Suprapubic skin (tissue), 4 donors: Measurements from ENCODE around the gene CLMP.

Experiments
- EP300 ChIP-seq: sonication (generic); formaldehyde crosslinking; IDR thresholded peaks from one replicate; pipeline ENCODE4 v1.6.1; 2017; ENCODE audit warnings: antibody characterized with exemption
- POLR2AphosphoS5 ChIP-seq, 3 donors: sonication (generic); formaldehyde crosslinking; IDR thresholded peaks; one replicate each; pipeline ENCODE4 v1.6.1; 2017; ENCODE audit warnings: antibody characterized with exemption in 3 of 3
- TF ChIP-seq, protein P1 (sequence below), 2 donors: fragments of 200-600 bp in 1 of 2; fragments of 450-650 bp in 1 of 2; sonication (generic) in 1 of 2; IDR thresholded peaks; one replicate each; pipeline ENCODE4 v1.5.1; 2016 to 2019; ENCODE audit warnings: antibody characterized with exemption in 2 of 2, mild to moderate bottlenecking in 1 of 2, moderate library complexity in 1 of 2

DNA sequence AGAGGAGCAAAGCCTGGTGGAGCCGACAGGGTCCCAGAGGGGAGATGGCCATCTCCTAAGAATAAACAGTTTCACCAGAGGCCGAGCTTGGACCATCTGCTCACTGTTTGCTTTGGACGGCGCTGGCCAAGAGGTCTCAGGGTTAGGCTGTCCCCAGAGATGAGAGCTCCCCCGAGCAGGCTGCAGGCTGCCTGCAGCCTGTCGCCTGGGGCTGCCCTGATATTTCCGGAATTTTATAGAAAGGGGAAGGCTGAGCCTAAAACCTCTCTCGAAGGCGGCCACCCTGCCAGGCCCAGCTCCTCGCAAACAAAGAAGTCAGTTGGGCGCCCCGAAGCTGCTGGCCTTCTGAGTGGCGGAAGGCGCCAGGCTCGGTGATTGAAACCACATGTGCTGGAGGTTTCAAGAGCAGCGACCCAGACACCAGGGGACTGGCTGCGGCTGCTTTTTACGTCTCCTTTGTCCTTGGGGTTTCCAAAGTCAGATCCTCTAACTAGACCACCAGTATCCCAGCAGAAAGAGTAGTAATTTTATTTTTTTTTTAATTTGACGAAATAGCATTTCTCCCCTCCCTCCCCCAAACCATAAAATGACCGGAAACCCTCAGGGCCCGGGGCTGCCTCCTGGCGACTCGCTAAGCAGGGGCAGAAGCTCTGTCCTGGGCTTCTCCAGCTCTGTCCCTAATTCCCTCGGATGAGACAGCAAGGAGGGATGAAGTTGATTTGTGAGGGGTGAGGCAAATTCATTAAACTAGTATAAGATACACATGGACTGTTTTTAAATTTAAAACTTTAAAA is 57.4 kb downstream of the CLMP start:
- TF ChIP-seq, protein P1, sequence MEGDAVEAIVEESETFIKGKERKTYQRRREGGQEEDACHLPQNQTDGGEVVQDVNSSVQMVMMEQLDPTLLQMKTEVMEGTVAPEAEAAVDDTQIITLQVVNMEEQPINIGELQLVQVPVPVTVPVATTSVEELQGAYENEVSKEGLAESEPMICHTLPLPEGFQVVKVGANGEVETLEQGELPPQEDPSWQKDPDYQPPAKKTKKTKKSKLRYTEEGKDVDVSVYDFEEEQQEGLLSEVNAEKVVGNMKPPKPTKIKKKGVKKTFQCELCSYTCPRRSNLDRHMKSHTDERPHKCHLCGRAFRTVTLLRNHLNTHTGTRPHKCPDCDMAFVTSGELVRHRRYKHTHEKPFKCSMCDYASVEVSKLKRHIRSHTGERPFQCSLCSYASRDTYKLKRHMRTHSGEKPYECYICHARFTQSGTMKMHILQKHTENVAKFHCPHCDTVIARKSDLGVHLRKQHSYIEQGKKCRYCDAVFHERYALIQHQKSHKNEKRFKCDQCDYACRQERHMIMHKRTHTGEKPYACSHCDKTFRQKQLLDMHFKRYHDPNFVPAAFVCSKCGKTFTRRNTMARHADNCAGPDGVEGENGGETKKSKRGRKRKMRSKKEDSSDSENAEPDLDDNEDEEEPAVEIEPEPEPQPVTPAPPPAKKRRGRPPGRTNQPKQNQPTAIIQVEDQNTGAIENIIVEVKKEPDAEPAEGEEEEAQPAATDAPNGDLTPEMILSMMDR (IDR thresholded peaks at IDR 0.05): no peak
- TF ChIP-seq EP300: no peak
- no peak for TF ChIP-seq POLR2AphosphoS5 (IDR thresholded peaks at IDR 0.05)
